HEK293 (cell line): ENCODE measurements around the gene KRT71.
A peak's percentile ranks its signal among the peaks of the same experiment; 100 is the strongest.

Experiments
- HOXD13 ChIP-seq: sonication (generic); formaldehyde crosslinking; IDR thresholded peaks from 2 replicates; pipeline ENCODE4 v1.8.0; 2022; ENCODE audit warnings: missing genetic modification reagents, borderline replicate concordance
- MZF1 ChIP-seq: fragments of 450-650 bp; formaldehyde crosslinking; IDR thresholded peaks from 2 replicates; pipeline ENCODE4 v1.5.1; 2017; ENCODE audit warnings: missing biosample characterization, missing genetic modification characterization, borderline replicate concordance
- TCF7L2 ChIP-seq: IDR thresholded peaks from 2 replicates; pipeline ENCODE4 v1.6.1; 2011; ENCODE audit warnings: low read depth, mild to moderate bottlenecking, inconsistent platforms, low read length, moderate library complexity, borderline replicate concordance
- WT1 ChIP-seq: fragments of 450-650 bp; formaldehyde crosslinking; IDR thresholded peaks from 2 replicates; pipeline ENCODE4 v1.5.1; 2016; ENCODE audit warnings: missing biosample characterization, missing genetic modification characterization
- ZFP69B ChIP-seq: fragments of 450-650 bp; formaldehyde crosslinking; IDR thresholded peaks from 2 replicates; pipeline ENCODE4 v1.5.1; 2016; ENCODE audit warnings: missing biosample characterization, missing genetic modification characterization
- ZIC2 ChIP-seq: fragments of 450-650 bp; formaldehyde crosslinking; IDR thresholded peaks from 2 replicates; pipeline ENCODE4 v1.5.1; 2016; ENCODE audit warnings: missing biosample characterization, missing genetic modification characterization
- ZNF132 ChIP-seq: fragments of 450-650 bp; formaldehyde crosslinking; IDR thresholded peaks from 2 replicates; pipeline ENCODE4 v1.5.1; 2017; ENCODE audit warnings: missing biosample characterization, missing genetic modification characterization, borderline replicate concordance
- ZNF184 ChIP-seq: fragments of 450-650 bp; IDR thresholded peaks from 2 replicates; pipeline ENCODE4 v1.5.1; 2018; ENCODE audit warnings: missing biosample characterization, mild to moderate bottlenecking, missing genetic modification characterization
- ZNF24 ChIP-seq: fragments of 450-650 bp; formaldehyde crosslinking; IDR thresholded peaks from 2 replicates; pipeline ENCODE4 v1.5.1; 2016; ENCODE audit warnings: missing biosample characterization, missing genetic modification characterization
- ZNF274 ChIP-seq, 2 experiments: fragments of 200-500 bp in 1 of 2; fragments of 450-650 bp in 1 of 2; sonication (Bioruptor generic) in 1 of 2; formaldehyde crosslinking in 1 of 2; IDR thresholded peaks; 2 replicates each; pipeline versions ENCODE4 v1.5.1 to v1.6.1; 2014 to 2016; ENCODE audit warnings: borderline replicate concordance in 1 of 2, inconsistent platforms in 1 of 2, low read length in 1 of 2, missing biosample characterization in 1 of 2, missing genetic modification characterization in 1 of 2
- ZNF501 ChIP-seq: fragments of 450-650 bp; formaldehyde crosslinking; IDR thresholded peaks from 2 replicates; pipeline ENCODE4 v1.5.1; 2016; ENCODE audit warnings: missing biosample characterization, missing genetic modification characterization
- ZNF513 ChIP-seq: fragments of 450-650 bp; IDR thresholded peaks from 2 replicates; pipeline ENCODE4 v1.5.1; 2018; ENCODE audit warnings: missing biosample characterization, missing genetic modification characterization
- ZNF571 ChIP-seq: fragments of 450-650 bp; formaldehyde crosslinking; IDR thresholded peaks from 2 replicates; pipeline ENCODE4 v1.5.0; 2017; ENCODE audit warnings: missing biosample characterization, missing genetic modification characterization
- TF ChIP-seq, protein P1 (sequence below): fragments of 450-650 bp; formaldehyde crosslinking; IDR thresholded peaks from 2 replicates; pipeline ENCODE4 v1.5.1; 2016; ENCODE audit warnings: missing biosample characterization, missing genetic modification characterization, borderline replicate concordance
- TF ChIP-seq, protein P2 (sequence below): fragments of 450-650 bp; formaldehyde crosslinking; IDR thresholded peaks from 2 replicates; pipeline ENCODE4 v1.5.1; 2016; ENCODE audit warnings: missing biosample characterization, missing genetic modification characterization, borderline replicate concordance
- TF ChIP-seq, protein P3 (sequence below): fragments of 450-650 bp; formaldehyde crosslinking; IDR thresholded peaks from 2 replicates; pipeline ENCODE4 v1.5.1; 2017; ENCODE audit warnings: missing biosample characterization, mild to moderate bottlenecking, missing genetic modification characterization, moderate library complexity
- TF ChIP-seq, protein P4 (sequence below): fragments of 450-650 bp; formaldehyde crosslinking; IDR thresholded peaks from 2 replicates; pipeline ENCODE4 v1.5.1; 2017; ENCODE audit warnings: missing biosample characterization, missing genetic modification characterization

KRT71 gene

GRCh38 chr12:52539083-52539820 lies 13.7 kb downstream of the KRT71 start (continued):
- TF ChIP-seq, protein P1, sequence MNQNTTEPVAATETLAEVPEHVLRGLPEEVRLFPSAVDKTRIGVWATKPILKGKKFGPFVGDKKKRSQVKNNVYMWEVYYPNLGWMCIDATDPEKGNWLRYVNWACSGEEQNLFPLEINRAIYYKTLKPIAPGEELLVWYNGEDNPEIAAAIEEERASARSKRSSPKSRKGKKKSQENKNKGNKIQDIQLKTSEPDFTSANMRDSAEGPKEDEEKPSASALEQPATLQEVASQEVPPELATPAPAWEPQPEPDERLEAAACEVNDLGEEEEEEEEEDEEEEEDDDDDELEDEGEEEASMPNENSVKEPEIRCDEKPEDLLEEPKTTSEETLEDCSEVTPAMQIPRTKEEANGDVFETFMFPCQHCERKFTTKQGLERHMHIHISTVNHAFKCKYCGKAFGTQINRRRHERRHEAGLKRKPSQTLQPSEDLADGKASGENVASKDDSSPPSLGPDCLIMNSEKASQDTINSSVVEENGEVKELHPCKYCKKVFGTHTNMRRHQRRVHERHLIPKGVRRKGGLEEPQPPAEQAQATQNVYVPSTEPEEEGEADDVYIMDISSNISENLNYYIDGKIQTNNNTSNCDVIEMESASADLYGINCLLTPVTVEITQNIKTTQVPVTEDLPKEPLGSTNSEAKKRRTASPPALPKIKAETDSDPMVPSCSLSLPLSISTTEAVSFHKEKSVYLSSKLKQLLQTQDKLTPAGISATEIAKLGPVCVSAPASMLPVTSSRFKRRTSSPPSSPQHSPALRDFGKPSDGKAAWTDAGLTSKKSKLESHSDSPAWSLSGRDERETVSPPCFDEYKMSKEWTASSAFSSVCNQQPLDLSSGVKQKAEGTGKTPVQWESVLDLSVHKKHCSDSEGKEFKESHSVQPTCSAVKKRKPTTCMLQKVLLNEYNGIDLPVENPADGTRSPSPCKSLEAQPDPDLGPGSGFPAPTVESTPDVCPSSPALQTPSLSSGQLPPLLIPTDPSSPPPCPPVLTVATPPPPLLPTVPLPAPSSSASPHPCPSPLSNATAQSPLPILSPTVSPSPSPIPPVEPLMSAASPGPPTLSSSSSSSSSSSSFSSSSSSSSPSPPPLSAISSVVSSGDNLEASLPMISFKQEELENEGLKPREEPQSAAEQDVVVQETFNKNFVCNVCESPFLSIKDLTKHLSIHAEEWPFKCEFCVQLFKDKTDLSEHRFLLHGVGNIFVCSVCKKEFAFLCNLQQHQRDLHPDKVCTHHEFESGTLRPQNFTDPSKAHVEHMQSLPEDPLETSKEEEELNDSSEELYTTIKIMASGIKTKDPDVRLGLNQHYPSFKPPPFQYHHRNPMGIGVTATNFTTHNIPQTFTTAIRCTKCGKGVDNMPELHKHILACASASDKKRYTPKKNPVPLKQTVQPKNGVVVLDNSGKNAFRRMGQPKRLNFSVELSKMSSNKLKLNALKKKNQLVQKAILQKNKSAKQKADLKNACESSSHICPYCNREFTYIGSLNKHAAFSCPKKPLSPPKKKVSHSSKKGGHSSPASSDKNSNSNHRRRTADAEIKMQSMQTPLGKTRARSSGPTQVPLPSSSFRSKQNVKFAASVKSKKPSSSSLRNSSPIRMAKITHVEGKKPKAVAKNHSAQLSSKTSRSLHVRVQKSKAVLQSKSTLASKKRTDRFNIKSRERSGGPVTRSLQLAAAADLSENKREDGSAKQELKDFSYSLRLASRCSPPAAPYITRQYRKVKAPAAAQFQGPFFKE (tag by site-specific recombination) = no peak
- TF ChIP-seq, protein P2, sequence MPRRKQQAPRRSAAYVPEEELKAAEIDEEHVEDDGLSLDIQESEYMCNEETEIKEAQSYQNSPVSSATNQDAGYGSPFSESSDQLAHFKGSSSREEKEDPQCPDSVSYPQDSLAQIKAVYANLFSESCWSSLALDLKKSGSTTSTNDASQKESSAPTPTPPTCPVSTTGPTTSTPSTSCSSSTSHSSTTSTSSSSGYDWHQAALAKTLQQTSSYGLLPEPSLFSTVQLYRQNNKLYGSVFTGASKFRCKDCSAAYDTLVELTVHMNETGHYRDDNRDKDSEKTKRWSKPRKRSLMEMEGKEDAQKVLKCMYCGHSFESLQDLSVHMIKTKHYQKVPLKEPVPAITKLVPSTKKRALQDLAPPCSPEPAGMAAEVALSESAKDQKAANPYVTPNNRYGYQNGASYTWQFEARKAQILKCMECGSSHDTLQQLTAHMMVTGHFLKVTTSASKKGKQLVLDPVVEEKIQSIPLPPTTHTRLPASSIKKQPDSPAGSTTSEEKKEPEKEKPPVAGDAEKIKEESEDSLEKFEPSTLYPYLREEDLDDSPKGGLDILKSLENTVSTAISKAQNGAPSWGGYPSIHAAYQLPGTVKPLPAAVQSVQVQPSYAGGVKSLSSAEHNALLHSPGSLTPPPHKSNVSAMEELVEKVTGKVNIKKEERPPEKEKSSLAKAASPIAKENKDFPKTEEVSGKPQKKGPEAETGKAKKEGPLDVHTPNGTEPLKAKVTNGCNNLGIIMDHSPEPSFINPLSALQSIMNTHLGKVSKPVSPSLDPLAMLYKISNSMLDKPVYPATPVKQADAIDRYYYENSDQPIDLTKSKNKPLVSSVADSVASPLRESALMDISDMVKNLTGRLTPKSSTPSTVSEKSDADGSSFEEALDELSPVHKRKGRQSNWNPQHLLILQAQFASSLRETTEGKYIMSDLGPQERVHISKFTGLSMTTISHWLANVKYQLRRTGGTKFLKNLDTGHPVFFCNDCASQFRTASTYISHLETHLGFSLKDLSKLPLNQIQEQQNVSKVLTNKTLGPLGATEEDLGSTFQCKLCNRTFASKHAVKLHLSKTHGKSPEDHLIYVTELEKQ (tag by site-specific recombination) = peak; percentile 66; the same call in 1 of the 2 replicates
- TF ChIP-seq WT1 (peak; percentile 62), ZIC2 (no peak), HOXD13 (CRISPR knock-in tag) (no peak), MZF1 (0 out of 2 replicates have a peak, but pooled peaks have one; percentile 72), ZNF513 (no peak), ZNF132 (tag by site-specific recombination) (no peak), ZNF501 (tag by site-specific recombination) (no peak), TCF7L2 (no peak), ZNF571 (tag by site-specific recombination) (no peak), ZNF274 (IDR thresholded peaks at IDR 0.05; ENCODE audit: low read length) (no peak), ZNF274 (tag by site-specific recombination; IDR thresholded peaks at IDR 0.05; ENCODE audit: borderline replicate concordance) (no peak), ZFP69B (tag by site-specific recombination) (no peak), ZNF184 (0 out of 2 replicates have a peak, but pooled peaks have one; percentile 11), ZNF24 (tag by site-specific recombination) (peak; percentile 71; the same call in 1 of the 2 replicates)
- TF ChIP-seq, protein P3, sequence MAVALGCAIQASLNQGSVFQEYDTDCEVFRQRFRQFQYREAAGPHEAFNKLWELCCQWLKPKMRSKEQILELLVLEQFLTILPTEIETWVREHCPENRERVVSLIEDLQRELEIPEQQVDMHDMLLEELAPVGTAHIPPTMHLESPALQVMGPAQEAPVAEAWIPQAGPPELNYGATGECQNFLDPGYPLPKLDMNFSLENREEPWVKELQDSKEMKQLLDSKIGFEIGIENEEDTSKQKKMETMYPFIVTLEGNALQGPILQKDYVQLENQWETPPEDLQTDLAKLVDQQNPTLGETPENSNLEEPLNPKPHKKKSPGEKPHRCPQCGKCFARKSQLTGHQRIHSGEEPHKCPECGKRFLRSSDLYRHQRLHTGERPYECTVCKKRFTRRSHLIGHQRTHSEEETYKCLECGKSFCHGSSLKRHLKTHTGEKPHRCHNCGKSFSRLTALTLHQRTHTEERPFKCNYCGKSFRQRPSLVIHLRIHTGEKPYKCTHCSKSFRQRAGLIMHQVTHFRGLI (tag by site-specific recombination) = no peak
- TF ChIP-seq, protein P4, sequence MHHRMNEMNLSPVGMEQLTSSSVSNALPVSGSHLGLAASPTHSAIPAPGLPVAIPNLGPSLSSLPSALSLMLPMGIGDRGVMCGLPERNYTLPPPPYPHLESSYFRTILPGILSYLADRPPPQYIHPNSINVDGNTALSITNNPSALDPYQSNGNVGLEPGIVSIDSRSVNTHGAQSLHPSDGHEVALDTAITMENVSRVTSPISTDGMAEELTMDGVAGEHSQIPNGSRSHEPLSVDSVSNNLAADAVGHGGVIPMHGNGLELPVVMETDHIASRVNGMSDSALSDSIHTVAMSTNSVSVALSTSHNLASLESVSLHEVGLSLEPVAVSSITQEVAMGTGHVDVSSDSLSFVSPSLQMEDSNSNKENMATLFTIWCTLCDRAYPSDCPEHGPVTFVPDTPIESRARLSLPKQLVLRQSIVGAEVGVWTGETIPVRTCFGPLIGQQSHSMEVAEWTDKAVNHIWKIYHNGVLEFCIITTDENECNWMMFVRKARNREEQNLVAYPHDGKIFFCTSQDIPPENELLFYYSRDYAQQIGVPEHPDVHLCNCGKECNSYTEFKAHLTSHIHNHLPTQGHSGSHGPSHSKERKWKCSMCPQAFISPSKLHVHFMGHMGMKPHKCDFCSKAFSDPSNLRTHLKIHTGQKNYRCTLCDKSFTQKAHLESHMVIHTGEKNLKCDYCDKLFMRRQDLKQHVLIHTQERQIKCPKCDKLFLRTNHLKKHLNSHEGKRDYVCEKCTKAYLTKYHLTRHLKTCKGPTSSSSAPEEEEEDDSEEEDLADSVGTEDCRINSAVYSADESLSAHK = peak; percentile 51
